HG03175 (cell line): ENCODE results near the gene AFG1L.
A peak's percentile ranks its signal among the peaks of the same experiment; 100 is the strongest.
"Not testable (repeated sequence)": the region's sequence is repeated elsewhere in the genome, so short reads cannot be mapped to it uniquely, and the experiment has no call there.

Source experiments
- ATAC-seq: cut with Tn5 transposase; IDR thresholded peaks from one replicate; pipeline ENCODE4 v1.9.1; 2021; ENCODE audit warnings: mild to moderate bottlenecking, moderate library complexity; ENCODE audit not compliant: unreplicated experiment

AFG1L gene

DNA sequence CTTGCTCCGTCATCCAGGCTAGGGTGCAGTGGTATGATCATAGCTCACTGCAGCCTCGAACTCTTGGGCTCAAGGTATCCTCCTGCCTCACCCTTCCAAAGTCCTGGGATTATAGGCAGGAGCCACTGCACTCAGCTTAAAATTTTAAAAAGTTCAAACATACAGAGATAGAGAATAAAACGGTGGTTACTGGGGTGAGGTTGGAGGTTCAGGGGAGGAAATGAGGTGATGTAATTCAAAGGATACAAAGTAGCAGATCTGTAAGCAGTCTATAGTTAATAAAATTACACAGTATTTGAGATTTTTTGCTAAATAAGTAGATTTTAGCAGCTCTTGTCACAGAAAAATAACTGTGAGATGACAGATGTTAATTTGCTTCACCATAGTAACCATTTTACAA is 7.5 kb upstream of the AFG1L start:
- no peak for ATAC-seq

DNA sequence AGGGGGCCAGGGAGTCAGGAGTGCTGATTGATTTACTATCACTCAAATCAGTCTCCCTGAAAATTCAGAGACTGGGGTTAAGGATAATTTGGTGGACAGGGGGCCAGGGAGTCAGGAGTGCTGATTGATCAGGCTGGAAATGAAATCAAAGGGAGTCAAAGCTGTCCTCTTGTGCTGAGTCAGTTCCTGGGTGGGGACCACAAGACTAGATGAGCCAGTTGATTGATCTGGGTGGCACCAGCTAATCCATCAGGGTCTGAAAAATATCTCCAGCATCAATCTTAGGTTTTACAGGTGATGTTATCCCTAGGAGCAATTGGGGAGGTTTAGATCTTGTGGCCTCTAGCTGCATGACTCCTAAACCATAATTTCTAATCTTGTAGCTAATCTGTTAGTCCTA is 6.1 kb upstream of the AFG1L start:
- ATAC-seq, result no peak

DNA sequence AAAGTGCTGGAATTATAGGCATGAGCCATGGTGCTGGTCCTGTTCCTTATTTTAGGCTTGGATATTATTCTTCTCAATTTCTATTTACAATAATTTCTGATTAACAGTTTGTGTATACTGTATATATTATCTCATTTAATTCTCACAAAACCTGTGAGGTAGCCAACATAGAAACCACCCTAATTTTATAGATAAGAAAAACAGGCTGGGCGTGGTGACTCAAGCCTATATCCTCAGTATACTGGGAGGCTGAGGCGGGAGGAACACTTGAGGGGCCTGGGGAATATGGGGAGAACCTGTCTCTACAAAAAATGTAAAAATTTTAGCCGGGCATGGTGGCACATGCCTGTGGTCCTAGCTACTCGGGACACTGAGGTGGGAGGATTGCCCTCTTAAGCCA is 3.8 kb upstream of the AFG1L start:
- ATAC-seq, result no peak

DNA sequence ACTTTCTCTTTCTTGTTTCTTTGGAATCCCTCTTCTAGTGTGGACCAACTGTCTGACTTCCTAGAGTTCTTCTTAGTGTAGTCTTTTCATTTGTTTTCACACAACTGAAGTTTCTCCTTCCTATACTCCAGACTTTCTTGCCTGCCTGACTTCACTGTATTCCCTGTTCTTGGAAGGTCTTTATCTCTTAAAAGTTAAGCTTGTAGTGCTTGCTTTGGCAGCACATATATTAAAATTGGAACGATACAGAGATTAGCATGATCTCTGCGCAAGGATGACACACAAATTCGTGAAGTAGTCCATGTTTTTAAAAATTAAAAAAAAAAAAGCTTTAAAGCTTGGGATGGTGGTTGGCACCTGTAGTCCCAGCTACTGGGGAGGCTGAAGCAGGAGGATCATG is 2.3 kb upstream of the AFG1L start:
- not testable (repeated sequence) for ATAC-seq

DNA sequence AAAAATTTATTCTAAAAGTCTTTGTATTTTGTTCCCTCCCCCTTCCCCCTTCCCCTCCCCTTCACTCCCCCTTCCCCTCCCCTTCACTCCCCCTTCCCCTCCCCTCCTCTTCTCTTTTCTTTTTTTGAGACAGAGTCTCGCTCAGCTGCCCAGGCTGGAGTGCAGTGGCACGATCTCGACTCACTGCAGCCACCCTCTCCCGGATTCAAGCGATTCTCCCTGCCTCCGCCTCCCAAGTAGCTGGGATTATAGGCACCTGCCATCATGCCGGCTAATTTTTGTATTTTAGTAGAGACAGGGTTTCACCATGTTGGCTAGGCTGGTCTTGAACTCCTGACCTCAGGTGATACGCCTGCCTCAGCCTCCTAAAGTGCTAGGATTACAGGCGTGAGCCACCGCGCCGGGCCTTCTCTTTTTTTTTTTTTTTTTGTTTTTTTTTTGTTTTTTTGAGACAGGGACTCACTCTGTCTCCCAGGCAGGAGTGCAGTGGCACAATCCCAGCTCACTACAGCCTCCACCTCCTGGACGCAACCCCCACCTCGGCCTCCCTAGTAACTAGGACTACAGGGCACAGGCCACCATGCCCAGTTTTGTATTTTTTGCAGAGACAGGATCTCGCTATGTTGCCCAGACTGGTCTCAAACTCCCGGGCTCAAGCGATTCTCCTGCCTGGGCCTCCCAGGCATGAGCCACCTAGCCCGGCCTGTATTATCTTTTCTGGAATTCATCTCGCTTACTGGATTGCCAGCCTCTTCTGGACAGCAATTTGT is 1.1 kb upstream of the AFG1L start:
- ATAC-seq, result no peak

DNA sequence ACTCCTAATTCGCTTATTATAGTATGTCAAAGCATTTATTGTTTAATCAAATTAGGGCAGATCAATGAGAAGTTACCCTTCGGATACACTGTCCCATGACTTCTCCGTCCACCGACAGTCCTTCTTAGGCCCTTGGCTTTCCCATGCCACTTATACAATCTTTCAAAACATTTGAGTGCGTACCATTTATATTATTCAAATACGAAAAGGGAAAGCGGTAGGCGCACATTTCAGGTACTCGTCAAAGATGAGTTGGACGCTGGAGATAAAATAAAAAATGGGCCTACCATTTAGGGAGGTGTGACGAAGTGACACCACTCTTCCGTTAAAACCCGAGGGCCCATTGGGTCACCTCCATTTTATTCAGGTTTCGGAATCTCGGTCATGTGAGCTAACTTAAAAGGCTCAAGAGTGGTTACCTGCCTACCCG is 542 bp upstream of the AFG1L start:
- ATAC-seq, result peak; percentile 26

DNA sequence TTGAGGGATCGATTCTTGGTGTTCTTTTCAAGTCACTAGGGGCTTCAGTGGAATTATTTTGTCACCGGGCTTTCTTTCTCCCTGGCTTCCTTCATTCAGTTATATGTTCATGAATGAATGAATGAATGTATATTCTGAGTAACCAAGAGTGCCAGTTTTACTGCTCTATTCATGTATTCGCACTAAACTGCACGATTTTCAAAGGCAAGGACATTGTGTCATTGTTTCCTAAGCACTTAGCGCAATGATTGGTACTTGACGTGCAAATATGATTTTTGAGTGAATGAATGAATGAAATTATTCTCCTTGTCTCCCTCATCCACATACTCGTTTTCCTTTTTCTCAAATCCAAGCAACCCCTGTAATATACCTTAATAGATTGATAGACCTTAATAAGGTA is 822 bp downstream of the AFG1L start:
- ATAC-seq, result no peak

DNA sequence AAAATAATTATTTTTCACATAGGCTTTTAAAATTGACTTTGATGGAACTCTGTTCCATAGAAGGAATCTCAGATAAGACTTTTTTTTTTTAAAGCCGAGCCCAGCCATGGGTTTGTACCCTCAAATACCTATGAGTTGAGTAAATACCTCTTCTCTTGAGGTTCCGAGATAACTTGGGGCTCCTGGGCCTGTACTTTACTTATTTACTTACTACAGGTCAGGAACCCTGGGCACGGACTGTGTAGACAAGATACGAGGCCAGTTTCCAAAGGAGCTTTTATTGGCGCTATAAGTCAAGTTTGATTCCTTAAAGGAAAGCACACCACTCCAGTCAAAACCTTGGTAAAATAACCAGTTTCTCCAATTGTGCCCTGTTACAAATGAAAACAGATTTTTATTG is 7.5 kb downstream of the AFG1L start:
- no peak for ATAC-seq

DNA sequence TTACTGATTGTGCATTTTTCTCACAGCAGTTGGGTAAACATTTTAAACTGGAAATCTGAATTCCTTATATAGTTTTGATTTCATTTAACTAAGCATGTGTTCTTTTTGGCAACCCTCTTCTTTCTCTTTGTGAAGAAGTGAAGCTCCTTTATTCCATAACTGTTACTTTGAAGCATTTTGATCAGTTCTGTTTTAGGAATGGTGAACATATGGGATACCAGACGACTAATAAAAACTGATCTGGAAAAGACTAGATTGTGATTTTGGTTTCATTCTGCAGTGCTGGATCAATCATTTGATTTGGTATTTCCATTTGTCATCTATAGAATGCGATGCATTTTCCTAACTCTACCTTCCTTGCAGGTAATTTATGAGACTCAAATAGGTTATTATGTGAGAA is 9.8 kb downstream of the AFG1L start:
- no peak for ATAC-seq

DNA sequence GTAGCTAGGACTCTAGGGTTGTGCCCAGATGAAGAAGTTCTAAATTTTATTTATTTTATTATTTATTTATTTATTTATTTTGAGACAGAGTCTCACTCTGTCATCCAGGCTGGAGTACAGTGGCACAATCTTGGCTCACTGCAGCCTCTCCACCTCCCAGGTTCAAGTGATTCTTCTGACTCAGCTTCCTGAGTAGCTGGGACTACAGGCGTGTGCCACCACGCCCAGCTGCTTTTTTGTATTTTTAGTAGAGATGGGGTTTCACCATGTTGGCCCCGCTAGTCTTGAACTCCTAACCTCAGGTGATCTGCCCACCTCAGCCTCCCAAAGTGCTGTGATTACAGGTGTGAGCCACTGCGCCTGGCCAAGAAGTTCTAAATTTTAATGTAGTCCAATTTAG is 13.8 kb downstream of the AFG1L start:
- not testable (repeated sequence) for ATAC-seq

DNA sequence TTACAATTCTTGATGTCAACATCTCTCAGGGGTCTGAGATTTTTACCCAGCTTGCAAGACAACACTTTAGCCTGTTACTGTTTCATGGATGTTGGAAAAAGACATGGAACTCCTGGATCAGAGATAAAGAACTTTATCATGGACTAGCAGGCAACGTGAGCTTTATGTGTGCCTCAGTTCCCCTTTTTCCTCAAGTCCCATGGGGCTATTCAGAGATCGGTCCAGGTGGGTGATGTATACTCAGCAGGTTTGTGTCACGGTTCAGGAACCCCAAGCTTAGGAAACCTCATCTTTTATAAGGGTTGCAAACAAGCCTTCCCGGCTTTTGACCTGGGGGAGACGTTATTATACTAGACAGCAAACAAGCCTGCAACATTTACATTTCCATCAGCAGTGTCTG is 15.0 kb downstream of the AFG1L start:
- no peak for ATAC-seq

DNA sequence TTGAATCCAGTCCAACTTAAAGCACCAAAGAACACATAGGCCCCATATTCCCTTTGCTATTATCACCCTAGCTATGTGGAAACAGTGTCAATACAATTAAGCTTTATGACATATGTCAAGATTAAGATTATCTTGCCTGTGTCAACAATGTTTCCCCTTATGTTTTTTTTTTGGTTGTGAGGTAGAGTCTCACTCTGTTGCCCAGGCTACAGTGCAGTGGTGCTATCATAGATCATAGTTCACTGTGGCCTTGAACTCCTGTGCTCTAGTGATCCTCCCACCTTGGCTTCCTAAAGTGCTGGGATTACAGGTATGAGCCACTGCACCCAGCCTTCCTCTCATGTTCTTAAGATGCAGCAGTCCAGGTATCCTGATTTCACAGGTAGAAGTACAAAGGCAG is 17.8 kb downstream of the AFG1L start:
- no peak for ATAC-seq

DNA sequence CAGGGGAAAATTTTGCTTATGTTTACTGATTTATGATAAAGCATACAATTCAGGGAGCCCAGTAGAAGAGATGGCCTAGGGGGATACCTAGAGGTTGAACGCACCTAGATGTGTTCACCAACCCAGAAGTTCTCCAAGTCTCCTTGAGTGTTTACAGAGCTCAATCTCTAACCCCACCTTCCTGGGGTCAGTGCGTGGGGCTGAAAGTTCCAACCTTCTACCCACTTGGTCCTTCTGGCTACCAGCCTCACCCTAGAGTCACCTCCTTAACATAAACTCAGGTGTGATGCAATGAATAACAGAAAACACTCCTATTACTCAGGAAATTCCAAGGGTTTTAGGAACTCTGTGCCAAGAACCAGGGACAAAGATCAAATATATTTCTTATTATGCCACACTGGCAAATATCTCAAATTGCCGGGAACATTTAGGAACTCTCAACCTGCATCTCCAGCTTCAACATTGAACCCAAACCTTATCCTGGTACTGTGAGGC is 26.4 kb downstream of the AFG1L start:
- ATAC-seq, result no peak

DNA sequence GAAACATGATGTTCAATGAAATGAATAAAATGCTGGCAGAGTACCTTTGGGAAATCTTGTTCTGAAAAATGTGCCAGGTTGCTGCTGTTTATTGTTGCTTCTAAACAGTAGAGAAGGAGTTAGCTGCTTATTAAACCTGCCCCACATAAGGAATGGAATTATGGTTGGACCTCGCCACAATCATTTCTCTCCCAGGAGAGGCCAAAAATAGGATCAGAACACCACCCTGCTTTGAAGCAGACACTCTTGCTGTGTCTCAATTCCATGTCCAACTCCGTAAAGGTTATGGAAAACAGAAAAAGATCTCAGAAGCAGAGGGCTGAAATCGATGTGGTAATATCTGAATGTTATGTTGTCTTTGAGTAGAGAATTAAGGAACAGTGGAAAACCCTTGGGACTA is 27.9 kb downstream of the AFG1L start:
- no peak for ATAC-seq

DNA sequence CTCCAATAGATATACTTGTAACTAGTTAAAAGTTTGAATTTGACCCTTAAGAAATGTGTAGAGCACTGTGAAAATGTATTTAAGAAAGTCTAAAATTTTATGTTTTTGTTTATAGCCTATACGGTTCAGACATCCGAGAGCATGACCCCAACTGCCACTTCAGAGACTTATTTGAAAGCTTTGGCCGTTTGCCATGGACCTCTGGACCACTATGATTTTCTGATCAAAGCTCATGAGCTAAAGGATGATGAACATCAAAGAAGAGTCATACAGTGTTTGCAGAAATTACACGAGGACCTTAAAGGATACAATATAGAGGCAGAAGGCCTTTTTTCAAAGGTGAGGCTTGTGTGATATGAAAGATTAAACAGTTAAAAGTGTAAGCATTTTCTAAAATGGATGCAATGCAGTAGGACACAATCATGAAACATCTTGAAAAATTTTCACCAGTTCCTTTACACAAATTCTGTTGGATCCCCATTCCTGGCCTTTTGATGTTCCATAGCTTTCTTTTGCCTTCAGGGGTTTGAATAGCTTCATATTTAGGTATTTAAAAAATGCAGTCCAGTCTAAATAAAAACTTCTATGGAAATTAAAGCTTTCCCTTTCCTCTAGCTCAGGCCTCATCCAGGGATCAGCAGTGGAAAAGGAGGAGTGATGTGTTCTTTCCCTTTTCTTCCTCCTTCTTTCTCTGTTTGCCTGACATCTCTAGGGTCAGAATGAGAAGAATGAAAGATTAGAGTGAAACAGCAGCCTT is 29.0 kb downstream of the AFG1L start:
- no peak for ATAC-seq

DNA sequence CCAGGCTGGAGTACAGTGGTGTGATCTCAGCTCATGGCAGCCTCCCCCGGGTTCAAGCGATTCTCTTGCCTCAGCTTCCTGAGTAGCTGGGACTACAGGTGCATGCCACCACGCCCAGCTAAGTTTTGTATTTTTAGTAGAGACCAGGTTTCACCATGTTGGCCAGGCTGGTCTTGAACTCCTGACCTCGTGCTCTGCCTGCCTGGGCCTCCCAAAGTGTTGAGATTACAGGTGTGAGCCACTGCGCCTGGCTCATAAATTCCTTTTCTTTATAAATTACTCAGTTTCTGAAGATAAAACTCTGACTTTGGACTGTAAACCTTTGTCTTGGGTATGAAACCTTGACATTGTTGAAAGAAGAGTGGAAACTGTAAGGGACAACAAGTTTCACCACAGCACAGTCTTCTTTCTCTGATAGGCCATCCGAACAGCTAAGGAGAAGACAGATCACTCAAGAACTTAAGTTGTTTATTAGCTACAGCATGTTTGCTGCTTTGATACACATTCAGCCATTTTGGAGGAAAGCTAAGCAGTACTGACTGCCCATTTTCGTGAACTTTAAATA is 35.4 kb downstream of the AFG1L start:
- ATAC-seq, result not testable (repeated sequence)

DNA sequence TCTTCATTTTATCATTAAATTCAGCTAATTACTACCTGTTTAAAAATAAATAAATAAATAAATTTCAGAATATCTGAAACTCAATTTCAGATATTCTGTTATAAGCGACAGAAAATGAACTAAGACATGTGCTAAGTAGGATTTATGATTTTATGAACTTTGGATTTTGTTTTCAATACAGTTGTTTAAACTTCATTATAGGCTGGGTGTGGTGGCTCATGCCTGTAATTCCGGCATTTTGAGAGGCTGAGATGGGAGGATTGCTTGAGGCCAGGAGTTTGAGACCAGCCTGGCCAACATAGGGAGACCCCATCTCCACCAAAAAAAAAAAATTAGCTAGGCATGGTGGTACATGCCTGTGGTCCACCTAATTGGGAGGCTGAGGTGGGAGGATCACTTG is 36.0 kb downstream of the AFG1L start:
- no peak for ATAC-seq

DNA sequence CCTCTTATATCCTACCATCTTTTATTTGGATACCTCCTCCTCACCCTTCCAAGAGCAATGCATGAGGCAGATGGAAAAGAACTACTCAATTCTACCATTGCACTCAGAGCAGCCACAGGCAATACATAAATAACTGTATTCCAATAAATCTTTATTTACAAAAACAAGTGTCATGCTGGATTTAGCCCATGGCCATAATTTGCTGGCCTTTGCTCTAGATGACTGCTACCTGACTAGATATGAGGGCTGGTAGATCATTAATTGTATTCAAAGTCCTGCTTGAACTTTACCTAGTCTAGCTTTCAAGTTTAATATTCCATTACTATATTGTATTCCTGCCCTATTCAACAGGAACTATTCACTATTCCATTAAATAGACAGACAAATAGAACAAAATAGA is 37.1 kb downstream of the AFG1L start:
- no peak for ATAC-seq

DNA sequence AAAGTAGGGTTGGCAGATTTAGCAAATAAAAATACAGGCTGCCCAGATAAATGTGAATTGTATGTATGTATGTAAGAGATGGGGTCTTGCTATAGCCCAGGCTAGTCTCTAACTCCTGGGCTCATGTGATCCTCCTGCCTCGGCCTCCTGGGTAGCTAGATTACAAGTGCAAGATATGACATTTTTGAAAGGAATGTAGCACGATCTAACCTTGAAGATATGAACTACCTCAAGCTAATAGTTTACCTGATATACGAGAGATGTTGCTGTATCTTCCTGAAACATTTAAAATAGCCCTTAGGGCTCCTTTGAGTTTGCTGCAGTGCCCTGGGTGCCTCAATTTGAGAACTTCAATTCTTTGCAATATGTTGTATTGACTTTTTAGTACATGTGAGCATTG is 42.1 kb downstream of the AFG1L start:
- ATAC-seq, result no peak

DNA sequence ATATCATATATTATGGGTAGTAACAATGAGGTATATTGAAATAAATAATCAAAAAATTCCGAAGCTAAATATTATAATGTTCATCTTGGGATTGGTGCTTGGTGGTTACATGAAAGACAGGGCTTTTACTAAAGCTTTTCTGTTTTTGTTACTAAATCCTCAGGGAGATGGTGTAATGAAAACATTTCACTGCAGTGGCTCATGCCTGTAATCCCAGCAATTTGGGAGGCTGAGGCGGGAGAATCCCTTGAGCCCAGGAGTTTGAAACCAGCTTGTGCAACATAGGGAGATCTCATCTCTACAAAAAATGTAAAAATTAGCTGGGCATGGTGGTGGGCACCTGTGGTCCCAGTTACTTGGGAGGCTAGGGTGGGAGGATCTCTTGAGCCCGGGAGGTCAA is 42.9 kb downstream of the AFG1L start:
- ATAC-seq, result no peak

DNA sequence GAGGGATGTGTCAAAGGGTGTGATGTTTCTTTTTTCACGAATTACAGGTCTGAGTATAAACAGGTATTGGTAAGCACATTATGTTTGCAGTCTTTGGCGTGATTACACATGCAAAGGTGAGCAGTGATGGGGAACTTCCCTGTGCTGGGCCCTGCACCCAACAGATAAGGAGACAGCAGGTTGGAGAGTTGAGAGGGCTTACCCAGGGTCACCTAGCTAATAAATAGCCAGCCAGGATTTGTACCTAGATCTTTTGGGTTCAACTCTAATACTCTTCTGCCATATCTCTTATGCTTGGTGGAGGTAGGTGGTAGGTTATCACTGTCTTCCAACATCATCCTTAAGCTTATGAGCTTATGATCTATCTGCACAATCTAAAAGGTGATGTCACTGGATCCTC is 46.5 kb downstream of the AFG1L start:
- no peak for ATAC-seq

DNA sequence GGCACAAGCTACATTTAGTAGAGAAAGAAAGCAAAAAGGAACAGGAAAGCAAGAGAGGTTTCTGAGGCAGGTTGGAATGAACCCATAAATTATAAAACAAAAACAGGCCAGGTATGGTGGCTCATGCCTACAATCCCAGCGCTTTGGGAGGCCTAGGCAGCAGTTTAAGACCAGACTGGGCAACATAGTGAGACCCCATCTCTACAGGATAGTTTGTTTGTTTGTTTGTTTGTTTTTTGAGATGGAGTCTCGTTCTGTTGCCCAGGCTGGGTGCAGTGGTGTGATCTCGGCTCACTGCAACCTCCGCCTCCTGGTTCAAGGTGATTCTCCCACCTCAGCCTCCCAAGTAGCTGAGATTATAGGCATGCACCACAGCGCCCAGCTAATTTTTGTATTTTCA is 49.0 kb downstream of the AFG1L start:
- ATAC-seq, result no peak
